GM06990 (cell line): ENCODE measurements around the gene LMBRD2.
"Not testable (repeated sequence)": the region's sequence is repeated elsewhere in the genome, so short reads cannot be mapped to it uniquely, and the experiment has no call there.

ENCODE experiments used
- DNase-seq: peaks from one replicate; pipeline ENCODE4 v3.0.0-alpha.2; 2011; ENCODE audit not compliant: insufficient read length; ENCODE audit errors: extremely low read depth
- H3K27me3 ChIP-seq: replicated peaks from 2 replicates; pipeline ENCODE4 v1.6.0; 2011; ENCODE audit warnings: low read length; ENCODE audit not compliant: control insufficient read depth, insufficient read depth
- H3K36me3 ChIP-seq: 2 replicates; pipeline ENCODE4 v1.5.1; 2011; ENCODE audit warnings: low read length; ENCODE audit not compliant: control insufficient read depth, insufficient read depth
- H3K4me3 ChIP-seq: replicated peaks from 2 replicates; pipeline ENCODE4 v1.5.1; 2011; ENCODE audit warnings: low read depth, mild to moderate bottlenecking, control low read depth, low read length
- CTCF ChIP-seq: IDR thresholded peaks from 2 replicates; pipeline ENCODE4 v1.5.1; 2011; ENCODE audit warnings: low read length, control low read depth, mild to moderate bottlenecking, inconsistent platforms; ENCODE audit not compliant: insufficient read depth, poor library complexity, severe bottlenecking

The LMBRD2 gene

GRCh38 chr5:36138900-36139683 is 12.6 kb downstream of the LMBRD2 start:
- peaks cover 5% of the 10 kb centered on the region for H3K36me3 ChIP-seq
- TF ChIP-seq CTCF: no peak
- no peak overlapping the region for H3K4me3 ChIP-seq
- DNase-seq: no peak
- no peaks in the 10 kb centered on the region for H3K27me3 ChIP-seq

- peaks cover 5% of the 10 kb centered on the region for H3K36me3 ChIP-seq
- no peak for DNase-seq
- no peak overlapping the region for H3K4me3 ChIP-seq
- H3K27me3 ChIP-seq: no peaks in the 10 kb centered on the region
- TF ChIP-seq CTCF: no peak
Measured at GRCh38 chr5:36136581-36136980, 15.1 kb downstream of the LMBRD2 start.

GRCh38 chr5:36135988-36136387 is 15.7 kb downstream of the LMBRD2 start:
- TF ChIP-seq CTCF: no peak
- no peak overlapping the region for H3K4me3 ChIP-seq
- peaks cover 5% of the 10 kb centered on the region for H3K36me3 ChIP-seq
- H3K27me3 ChIP-seq: no peaks in the 10 kb centered on the region
- no peak for DNase-seq

GRCh38 chr5:36133009-36133408 is 18.7 kb downstream of the LMBRD2 start:
- not testable (repeated sequence) for H3K36me3 ChIP-seq, H3K27me3 ChIP-seq, DNase-seq, H3K4me3 ChIP-seq

GRCh38 chr5:36129666-36130065 is 22.0 kb downstream of the LMBRD2 start:
- not testable (repeated sequence) for H3K36me3 ChIP-seq, H3K4me3 ChIP-seq, DNase-seq, H3K27me3 ChIP-seq

GRCh38 chr5:36128795-36129194 is 22.9 kb downstream of the LMBRD2 start:
- TF ChIP-seq CTCF: no peak
- H3K27me3 ChIP-seq: no peaks in the 10 kb centered on the region
- no peak for DNase-seq
- H3K36me3 ChIP-seq: no peaks in the 10 kb centered on the region; the same call in 1 of the 2 replicates
- no peak overlapping the region for H3K4me3 ChIP-seq

- H3K4me3 ChIP-seq: no peak overlapping the region
- H3K27me3 ChIP-seq: no peaks in the 10 kb centered on the region
- no peak for DNase-seq
- no peak for TF ChIP-seq CTCF
- no peaks in the 10 kb centered on the region; the same call in 1 of the 2 replicates for H3K36me3 ChIP-seq
Measured at GRCh38 chr5:36125868-36126267, 25.8 kb downstream of the LMBRD2 start.
